ENCODE results near the gene GINS3.

DNA sequence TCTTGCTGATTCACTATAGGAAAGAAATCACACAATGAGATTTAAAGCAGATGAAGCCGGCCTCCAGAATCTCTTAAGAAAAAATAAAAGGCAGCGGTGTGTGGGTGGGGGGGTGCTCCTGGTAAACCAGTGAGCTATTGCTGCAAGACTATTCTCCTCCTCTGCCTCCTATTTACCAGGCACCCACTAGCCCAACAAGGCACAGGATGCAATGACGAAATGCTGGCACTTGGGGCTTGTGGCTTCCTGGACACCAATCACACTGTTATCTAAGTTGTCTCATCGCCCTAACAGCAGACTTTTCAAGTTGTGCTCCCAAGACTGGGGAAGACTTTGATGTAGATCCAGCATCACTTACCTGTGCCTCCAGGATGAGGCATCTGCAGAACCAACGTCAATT lies 57.5 kb downstream of the GINS3 start:
- TF ChIP-seq CTCF (IDR thresholded peaks at IDR 0.05) (no peak), POLR2A (IDR thresholded peaks at IDR 0.05) (no peak), EP300 (IDR thresholded peaks at IDR 0.05) (no peak), POLR2AphosphoS5 (IDR thresholded peaks at IDR 0.05) (no peak)

All from stomach (tissue), 4 donors.